WI38 (cell line): Measurements from ENCODE around the gene ZC3H18.

Experiments
- H3K4me3 ChIP-seq: 2 replicates; pipeline ENCODE4 v1.5.1; 2011; ENCODE audit warnings: low read depth, mild to moderate bottlenecking, control low read depth, low read length
- CTCF ChIP-seq: IDR thresholded peaks from 2 replicates; pipeline ENCODE4 v1.5.1; 2012; ENCODE audit warnings: low read depth, mild to moderate bottlenecking, control low read depth, low read length

The ZC3H18 gene

GRCh38 chr16:88569985-88570690, at the start of gene ZC3H18:
TSS of gene ZC3H18 (plus strand) at chr16:88570403. CDS start at chr16:88577124, 6,721 bp downstream.
- peak within 1 kb of the TSS; percentile 91 for H3K4me3 ChIP-seq
- no peak for TF ChIP-seq CTCF

- TF ChIP-seq CTCF: no peak
- no peak overlapping the region for H3K4me3 ChIP-seq
These were observed 48.5 kb upstream of the ZC3H18 start for GRCh38 chr16:88521674-88522073.

- H3K4me3 ChIP-seq: no peak overlapping the region
- no peak for TF ChIP-seq CTCF
These were observed 47.8 kb upstream of the ZC3H18 start for GRCh38 chr16:88522276-88522949.

GRCh38 chr16:88523309-88524161, 46.7 kb upstream of the ZC3H18 start:
- no peak overlapping the region for H3K4me3 ChIP-seq
- TF ChIP-seq CTCF: no peak

- H3K4me3 ChIP-seq: no peak overlapping the region
- TF ChIP-seq CTCF: no peak
These were observed 45.8 kb upstream of the ZC3H18 start for GRCh38 chr16:88524274-88524972.

- TF ChIP-seq CTCF: no peak
These were observed 45.1 kb upstream of the ZC3H18 start for GRCh38 chr16:88524973-88525662.

More at GRCh38 chr16:88524973-88525662, 45.1 kb upstream of the ZC3H18 start:
- no peak overlapping the region for H3K4me3 ChIP-seq
